GM19455 (cell line): Measurements from ENCODE around the gene MEX3D.
A peak's percentile ranks its signal among the peaks of the same experiment; 100 is the strongest.

Experiments
- ATAC-seq: cut with Tn5 transposase; IDR thresholded peaks from one replicate; pipeline ENCODE4 v1.9.1; 2021; ENCODE audit not compliant: unreplicated experiment

The MEX3D gene

DNA sequence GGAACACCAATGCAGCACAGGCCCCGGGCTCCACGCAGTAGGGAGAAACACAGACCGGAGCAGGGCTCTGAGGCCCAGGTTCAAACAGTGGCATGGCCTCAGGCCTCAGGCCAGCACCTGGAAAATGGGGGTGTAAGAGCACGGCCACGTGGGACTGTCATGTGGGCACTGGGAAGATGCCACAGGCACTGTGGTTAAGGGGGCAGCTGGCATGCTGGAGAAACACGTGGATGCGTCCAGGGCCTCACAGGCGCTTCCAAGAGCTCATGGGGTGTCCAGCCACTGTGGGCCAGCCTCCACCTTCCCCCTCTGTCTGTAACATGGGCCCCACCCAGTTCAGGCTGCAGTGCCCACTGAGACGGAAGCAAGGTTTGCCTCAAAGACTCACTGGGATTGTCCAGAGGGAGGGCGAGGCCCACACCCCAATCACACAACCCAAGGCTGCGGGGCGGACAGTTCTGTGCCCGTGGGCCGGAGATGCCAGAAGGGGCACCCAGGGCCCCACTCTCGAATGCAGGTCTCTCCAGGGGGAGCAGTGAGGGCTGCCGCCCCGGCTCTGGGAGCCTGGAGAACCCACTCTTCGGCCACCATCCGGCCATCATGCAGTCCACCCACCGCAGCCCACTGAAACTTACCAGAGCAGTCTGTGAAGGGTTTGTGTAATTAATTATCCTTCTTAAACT, 30.8 kb upstream of the MEX3D start:
- no peak for ATAC-seq

DNA sequence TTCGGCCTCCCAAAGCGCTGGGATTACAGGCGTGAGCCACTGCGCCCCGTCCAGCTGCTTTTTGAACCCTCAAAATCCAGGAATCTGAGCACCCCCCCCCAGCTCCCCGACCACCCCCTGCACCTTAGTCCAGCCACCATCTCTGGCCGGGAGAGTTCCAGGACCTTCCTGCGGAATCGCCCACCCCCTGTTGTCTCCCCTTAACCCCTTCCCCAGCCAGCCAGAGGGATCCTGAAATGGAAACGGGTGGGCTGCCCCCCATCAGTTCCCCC, 25.3 kb upstream of the MEX3D start:
- no peak for ATAC-seq

DNA sequence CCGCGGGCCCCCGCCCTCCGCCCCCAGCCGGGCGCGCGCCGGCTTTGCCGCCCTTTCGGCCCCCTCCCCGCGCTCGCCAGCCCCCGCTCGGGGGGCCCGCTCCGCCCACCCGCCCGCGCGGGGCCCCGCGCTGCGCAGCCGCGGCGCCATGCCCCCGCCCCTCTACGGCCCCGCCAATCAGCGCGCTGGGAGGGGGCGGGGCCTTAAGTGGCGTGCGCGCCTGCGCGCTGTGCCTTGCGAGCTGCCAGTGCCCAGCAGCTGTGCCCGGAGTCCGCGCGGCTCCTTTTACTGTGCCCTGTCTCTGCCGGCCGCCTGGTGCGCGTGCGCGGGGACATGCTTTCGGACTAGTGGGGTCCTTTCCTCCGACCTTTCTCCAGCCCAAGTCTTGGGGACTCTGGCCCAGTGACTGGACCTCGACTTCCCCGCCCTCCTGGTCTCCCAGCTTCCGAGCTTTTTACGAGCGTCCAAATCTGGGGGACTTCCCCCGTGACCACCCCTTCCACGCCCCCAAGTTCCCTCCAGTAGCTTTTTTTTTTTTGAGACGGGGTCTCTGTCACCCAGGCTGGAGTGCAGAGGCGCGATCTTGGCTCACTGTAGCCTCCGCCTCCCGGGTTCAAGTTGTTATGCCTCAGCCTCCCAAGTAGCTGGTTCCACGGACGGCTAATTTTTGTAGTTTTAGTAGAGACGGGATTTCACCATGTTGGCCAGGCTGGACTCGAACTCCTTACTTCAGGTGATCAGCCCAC, 24.8 kb upstream of the MEX3D start, which contains the start of gene MBD3:
MBD3 (minus strand) TSS at position 111 of the 746 bp plus-strand sequence. CDS start 234 bp downstream, outside the sequence.
- ATAC-seq = peak; percentile 61

DNA sequence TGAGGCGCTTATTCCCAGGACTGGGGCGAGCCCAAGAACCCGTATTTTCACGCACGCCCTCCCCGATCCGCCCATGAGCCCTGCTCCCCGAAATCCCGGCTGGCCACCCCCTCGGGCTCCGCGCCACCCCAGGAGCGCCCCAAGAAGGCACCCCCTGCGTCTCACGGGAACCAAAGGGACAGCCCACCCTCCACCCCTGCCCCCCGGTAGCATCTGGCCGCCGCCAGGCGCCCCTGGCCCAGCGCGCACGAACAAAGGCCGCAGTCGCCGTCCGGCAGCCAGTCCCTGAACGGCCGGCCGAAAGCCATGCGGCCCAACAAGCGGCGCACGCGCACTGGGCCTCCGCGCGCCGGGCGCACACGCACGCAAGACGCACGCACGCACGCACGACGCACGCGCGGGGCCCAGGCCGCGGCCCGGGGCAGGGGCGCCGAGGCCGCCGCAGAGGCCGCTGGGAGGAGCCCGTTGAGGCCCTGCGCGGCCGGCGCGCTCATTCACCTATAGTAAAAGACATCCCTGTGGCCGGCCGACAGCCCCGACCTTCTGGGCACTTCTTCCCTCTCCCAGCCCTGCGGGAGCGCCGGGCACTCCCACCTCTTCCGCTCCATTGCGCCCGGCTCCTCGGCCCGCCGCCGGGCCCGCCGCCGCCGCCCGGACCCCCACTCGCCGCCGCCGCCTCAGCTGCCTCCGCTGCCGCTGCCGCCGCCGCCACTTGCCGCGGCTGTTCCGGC, 24.1 kb upstream of the MEX3D start:
- ATAC-seq = peak; percentile 62

DNA sequence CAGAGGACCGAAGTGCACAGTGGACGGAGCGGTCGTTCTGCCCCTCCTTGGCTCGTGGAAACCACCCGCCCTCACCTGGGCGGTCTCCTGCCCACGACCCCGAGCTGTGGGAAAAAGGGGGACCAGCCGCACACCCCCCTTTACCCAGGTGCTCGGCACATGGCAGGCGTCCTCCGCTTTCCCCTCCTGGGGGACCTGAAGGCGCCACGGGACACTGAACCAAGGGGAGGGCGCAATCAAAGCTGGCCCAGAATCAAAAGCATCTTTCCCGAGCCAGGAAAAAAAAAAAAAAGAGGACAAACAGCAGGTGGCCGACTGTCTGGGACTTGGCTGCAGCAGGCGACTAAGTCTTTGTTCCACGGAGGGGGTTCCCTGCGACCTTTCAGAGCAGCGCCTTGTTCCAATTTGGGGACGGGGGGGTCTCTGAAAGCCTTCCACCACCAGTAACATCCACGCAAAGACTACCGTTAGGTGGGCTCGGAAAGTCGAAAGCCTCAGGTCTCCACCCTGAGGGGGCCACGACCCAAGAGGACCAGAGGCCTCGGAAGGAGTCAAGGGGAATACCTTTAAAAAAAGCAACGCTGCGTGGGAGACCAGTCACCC, 23.4 kb upstream of the MEX3D start:
- ATAC-seq = no peak

DNA sequence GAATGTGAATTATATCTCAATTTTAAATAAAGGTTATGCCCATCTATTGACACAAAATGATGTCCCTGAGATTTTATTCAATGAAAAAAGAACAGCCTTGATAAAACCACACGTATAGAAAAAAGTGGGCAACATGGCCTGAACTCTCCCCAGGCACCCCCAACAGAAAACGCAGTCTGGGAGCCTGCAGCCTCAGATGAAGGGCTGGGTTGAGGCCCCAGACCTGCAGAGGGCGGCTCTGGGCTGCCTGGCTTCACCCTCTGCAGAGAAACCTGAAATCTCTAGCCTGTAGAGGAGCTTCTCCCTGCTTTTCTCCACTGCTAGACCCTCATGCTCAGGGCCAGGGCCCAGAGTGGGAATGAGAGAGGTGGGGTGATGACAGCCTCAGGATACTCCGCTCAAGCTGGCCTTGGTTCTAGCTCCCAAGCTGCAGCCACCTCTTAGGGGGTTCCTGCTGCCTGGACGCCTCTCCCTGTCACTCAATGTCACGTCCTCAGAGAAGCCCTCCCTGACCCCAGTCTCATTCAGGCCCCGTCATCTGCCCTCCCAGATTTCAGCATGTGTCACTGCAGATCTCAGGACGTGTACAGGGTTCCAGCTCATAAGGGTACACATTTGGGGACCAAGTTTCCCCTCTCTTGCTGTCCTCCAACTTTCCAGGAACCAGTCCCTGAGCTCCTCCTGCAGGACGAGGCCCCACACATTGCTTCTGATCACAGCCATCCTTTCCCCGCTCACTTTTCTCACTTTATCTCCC, 22.7 kb upstream of the MEX3D start:
- no peak for ATAC-seq

DNA sequence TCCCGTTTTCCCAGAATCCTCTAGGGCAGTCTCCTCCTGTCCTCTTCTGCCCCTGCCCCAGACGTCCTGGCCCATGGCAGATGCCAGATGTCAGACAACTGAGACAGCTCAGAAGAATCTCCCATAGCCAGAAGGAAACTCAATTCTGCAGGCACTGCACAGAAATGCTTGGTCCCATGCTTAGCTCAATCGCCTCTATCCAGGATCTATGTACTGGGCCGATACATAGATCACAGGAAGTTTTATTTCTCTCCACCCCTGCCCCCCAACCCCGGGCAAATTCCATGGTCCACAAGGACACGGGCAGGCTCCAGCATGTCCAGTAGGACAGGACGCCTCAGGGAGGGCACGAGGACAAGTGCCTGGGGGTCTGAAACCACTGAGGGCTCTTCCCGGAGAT, 19.7 kb upstream of the MEX3D start:
- ATAC-seq = no peak

DNA sequence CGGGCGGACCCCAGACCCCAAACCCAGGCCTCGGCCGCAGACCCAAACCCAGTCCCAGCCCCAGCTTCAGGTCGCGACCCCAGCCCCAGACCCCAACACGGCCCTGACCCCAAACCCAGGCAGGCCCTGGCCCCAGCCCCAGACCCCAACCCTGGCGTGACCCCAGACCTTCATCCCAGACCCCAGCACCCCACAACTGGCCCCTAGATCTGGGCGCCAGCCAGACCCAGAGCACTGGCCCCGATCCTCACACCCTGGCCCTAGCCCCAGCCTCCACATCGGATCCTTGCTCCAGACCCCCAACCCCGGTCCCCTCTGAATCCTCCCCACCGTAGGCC, 17.1 kb upstream of the MEX3D start:
- ATAC-seq = no peak

DNA sequence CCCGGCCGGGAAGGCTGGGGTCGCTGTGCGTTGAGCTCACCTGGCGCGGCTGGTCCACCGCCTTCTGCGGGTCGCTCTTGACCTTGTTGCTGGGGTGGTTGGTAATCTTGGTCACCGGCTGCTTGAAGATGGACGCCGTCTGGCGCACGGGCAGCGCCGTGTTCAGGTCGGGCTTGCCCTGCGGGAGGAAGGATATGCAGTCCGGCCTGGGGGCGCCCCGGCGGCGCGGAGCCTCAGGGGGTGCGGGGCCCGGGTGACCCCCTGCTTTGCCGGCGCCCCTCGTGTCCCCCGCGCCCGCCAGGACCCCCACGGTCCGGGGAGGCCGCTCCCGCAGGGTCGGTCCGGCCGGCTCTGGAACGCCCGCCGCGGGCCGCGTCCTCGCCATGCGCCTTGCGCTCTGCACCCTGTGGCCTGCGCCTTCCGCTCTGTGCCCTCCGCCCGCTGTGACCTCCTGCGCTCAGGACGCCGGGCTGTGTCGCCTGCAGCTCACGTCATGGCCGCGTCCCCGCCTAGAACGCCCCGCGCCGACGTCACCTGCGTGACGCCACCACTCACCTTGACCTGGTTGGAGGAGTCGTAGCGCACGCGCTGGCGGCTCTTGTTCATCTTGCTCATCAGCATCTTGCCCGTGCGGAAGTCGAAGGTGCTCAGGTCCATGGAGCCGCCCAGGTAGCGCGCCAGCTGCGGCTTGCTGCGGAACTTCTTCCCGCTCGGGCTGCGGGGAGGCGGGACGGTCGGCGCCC, 16.5 kb upstream of the MEX3D start:
- no peak for ATAC-seq

DNA sequence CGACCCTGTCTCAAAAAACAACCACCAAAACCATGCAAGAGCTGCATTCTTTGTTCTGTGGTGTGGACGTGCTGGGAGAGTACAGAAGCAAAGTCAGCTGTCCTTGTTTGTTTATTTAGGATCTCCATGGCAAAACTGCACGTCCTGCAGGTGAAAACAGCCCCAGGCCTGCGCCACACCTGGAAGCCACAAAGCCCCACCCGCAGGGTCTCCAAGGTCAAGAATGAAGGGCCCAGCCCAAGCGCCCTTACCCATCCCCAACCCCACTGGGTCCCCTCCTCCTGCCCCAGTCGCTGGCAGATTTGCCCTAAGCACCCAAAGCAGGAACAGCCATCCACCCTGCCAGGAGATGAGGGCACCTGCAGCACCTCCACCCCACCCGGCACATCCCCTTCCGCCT, 14.1 kb upstream of the MEX3D start:
- ATAC-seq = no peak

DNA sequence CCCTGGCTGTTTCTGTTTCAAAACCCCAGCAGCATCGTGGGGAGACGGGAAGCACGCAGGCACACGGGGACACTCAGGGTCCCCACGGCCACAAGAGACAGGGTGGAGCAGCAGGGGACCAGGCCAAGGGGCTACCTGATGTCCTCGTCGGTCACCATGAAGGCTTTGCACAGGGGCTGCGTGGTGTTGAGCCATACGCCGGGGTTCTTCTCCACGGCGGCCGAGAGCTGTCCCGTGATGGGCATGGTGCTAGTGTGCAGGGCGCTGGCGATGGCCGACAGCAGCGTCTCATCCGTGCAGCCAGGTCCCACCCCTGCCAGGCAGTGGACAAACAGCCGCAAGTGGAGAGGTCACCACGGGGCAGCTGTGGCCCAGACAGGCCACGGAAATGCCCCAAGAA, 12.8 kb upstream of the MEX3D start:
- ATAC-seq = no peak

DNA sequence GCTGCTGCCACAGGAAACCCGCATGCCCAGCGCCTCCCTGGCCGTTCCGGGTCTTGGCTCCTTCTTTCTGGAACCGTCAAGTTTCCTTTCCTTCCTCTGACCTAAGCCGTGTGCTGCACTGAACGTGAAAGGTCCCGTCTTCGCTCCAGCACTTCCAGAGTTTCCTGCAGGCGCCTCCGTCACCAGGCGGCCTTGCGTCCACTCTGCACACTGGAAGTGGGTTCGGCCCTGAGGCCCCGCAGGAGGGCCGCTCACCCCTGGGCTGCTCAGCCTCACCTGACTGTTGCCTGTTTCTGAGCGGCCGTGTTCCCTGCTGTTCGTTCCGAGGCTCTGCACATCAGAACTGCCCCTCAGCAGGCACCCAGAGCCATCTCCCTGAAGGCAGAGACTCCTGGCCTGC, 12.3 kb upstream of the MEX3D start:
- no peak for ATAC-seq

DNA sequence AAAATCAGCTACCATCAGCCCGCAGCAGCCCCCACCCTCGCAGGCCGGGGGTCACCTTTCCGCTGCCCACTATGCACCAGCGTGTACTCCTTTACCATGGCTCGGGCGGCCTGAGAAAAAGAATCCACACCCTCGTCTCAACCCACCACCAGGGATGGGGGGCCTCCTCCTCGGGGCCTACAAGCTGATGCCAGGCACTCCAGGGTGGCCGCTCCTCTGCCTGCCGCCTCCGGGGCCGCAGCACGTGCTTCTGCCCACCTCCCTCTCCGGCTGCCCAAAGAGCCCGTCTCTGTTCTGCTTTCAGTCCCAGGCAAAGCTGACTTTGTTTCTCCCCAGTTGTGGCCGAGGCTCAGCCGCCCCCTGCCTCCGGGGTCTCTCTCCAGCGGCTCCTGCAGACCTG, 11.1 kb upstream of the MEX3D start:
- ATAC-seq = no peak

DNA sequence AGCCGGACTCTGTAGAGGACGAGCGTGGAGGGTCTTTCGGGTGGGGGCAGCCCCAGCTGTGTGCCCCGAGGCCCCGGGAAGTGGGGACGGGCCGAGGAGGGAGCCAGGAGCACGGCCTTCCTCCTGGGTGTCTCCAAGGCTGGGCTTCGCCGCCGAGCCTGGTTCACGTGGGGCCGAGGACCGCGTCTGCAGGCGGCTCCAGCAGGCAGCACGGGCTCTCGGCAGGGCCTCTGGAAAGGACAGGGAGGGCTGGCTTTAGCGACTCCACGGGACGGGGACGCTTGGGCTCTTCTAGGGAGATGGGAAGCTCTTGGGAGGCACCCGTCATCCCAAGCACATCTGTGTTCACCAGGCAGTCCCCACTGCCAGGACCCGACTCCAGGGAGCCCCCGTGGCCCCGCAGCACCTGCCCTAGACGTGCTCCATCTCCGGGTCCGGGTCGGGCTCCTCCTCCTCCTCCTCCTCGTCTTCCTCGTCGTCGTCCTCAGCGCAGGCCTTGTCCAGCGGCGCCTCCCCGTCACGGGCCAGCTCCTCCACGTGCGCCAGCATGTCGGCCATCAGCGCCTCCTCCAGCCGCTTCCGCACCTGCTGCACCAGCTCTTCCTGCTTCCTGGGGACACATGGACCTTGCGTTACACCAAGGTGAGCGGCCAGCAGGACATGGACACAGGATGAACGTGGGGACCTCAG, 9.9 kb upstream of the MEX3D start:
- no peak for ATAC-seq

DNA sequence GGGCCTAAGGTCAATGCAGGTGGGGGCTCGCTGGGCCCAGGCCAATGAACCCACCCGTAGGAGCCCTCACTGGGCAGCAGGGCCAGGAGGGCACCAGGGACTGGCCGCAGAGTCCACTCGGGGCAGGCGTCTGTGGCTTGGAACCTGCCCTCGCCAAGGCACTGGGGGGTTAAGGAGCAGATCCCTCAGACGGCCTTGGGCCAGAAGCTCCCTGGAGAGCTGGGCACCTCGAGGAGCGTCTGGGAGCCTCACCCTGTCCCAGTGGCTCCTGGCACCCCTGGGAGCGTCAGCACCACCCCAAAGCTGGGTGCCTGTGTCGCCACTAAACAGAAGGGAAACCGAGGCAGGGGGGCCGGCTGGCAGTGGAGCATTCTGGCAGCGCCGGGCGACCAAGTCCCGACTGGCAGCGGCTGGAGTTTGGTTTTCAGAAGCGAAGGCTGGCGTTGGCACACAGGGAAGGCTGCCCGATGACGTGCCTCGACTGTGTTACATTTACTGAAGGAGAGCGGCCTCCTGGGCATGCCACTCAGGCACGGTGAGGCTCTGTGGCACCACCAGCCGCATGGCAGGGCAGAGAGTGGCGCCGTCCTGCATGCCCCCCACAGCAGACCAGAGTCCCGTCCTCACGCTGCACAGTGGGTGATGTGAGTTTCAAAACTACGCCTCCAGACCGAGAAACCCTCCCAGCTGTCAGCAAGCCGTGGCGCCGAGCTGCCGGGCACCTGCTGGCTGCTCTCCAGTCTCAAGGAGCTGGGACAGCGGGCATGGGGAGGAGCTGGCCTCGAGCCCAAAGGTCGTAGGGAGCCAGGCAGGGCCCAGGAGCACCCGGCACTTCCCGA, 9.2 kb upstream of the MEX3D start:
- ATAC-seq = no peak

DNA sequence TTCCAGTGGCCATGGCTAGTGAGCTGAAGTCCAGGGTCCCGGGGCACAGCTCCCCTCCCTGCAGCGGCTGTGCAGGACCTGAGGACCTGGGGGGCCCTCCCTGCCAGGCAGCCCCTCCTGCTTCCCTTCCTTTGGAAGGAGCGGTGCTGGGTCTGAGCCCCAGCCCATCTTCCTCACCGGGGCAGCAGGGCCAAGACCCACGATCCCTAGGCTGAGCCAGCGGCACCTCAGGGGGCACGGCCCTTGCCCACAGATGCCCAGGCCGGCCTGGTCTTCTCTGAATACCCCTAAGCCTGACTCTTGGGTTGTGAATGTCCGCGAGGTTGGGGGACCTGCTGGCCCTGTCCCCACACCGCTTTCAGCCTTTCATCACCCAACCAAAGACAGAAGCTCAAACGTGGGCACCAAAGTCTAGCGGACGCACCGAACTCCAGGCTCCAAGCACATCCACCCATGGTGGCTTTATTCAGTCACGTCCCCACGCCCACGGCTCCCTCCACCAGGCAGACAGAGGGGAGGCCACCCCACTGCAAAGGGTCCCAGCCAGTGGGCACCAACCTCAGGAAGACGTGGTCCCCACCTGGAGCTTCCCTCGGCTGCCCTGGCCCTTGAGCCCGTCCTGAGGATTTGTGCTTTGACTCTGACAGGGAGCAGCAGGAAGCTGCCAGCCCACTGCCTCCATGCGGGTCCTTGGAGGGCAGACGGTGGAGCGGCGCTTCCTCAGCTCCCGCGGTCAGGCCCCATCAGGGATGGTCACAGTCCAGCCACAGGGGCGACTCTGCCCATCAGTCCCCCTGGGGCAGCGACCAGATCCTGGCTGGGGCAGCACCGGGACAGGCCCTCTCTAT, 8.3 kb upstream of the MEX3D start:
- no peak for ATAC-seq

DNA sequence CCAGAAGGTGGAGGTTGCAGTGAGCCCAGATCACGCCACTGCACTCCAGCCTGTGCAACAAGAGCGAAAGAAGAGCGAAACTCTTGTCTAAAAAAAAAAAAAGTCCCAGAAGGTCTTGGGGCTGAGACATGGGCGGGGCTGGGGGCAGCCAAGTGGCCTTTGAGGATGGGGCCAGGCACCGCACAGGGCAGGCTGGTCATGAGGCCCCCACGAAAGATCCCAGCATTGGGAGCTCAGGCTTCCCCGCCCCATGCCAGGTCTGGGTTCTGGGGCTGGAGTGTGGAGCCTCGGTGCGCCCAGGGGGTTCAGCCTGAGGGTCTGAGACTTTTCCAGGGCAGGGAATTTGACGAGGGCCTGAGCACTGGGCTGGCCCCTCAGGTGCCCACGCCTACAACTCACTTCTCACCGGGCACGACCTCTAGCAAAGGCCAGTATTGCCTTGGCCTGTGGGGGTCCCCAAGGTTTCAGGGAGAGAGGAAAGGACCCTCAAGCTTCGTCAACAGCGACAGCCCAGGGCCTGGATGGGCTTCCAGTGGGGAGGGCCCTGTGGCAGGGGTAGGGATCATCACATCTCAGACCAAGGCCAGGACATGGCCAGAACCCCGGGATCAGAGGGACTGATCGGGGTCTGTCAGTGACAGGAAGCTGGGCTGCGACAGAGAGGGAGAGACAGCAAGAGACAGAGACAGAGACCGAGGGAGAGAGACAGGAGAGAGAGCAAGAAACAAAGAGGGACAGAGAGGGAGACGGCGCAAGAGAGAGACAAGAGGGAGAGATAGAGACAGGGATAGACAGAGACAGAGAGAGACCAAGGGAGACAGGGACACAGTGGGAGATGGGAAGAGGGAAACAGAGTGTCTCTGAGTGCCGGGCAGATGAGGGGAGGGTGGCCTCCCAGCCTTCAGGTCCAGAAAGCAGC, 7.5 kb upstream of the MEX3D start:
- no peak for ATAC-seq
